ENCODE data around the gene GABRB1.

- peak in 2 of 4 donors; percentile 30 to 34 for TF ChIP-seq CTCF (IDR thresholded peaks at IDR 0.05)
- TF ChIP-seq POLR2A (IDR thresholded peaks at IDR 0.05) = peak; percentile 49
These were observed 432.0 kb downstream of the GABRB1 start, which contains the start of gene COMMD8 for GRCh38 chr4:47463235-47463956.

Measured in right lobe of liver (tissue), 4 donors.